Astrocyte of the spinal cord (primary cell): ENCODE results near the gene KIF3A.

ENCODE experiments used
- DNase-seq: peaks from one replicate; pipeline ENCODE4 v3.0.0; 2011; ENCODE audit warnings: low read depth, low spot score
- H3K4me3 ChIP-seq: 2 replicates; pipeline ENCODE4 v1.5.1; 2011; ENCODE audit warnings: low read depth, mild to moderate bottlenecking, low read length, moderate library complexity
- CTCF ChIP-seq: IDR thresholded peaks from 2 replicates; pipeline ENCODE4 v1.5.1; 2012; ENCODE audit warnings: low read depth, mild to moderate bottlenecking, low read length, inconsistent platforms
- in situ Hi-C: cut with HindIII; loops from 2 replicates; pipeline ENCODE4 v1.10.0; 2017; ENCODE audit warnings: low sequenced_read_pairs

Gene KIF3A

DNA sequence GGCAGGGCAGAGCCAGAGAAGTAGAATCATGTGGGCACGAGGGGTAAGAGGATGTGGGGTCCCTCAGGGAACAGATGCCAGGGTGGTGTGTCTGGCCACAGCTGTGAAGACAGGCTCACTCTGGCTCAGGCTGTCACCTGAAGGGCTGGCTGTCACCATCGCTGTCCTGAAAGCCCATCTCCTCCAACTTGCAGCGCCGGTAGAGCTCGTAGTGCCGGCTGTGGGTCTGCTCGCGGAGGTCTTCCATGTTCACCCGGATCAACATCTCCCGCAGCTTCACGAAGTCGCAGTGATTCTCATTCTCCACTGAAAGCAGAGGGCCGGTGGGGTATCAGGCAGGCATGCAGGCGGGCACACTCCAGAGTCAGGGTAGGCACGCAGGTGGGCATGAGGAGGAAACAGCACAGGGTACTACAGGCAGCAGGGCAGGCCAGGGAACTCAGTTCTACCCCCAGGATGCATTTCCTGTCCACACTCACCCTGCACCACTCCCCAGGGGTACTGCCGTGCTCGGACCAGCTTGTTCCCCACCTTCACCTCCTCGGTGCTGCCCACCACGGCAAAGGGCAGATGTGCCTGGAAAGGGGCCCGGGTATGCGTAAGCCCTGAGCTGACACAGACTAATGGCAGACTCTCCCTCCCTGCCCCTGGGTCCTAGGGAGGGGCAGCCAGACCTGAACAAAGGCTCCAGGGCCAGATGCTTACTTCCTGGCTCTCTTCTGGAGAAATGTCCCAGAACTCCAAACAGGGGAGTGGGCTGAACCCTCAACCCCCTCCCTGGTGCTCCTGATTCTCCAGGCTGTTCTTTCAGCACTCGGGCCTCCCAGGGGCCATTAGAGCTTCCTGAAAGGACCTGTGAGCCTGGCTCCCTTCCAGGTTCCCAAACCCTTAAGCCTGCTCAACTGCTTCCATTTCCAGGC lies 24.2 kb upstream of the KIF3A start:
- in situ Hi-C loops = no loop called here
- H3K4me3 ChIP-seq = no peak overlapping the region
- DNase-seq = no peak
- no peak for TF ChIP-seq CTCF

DNA sequence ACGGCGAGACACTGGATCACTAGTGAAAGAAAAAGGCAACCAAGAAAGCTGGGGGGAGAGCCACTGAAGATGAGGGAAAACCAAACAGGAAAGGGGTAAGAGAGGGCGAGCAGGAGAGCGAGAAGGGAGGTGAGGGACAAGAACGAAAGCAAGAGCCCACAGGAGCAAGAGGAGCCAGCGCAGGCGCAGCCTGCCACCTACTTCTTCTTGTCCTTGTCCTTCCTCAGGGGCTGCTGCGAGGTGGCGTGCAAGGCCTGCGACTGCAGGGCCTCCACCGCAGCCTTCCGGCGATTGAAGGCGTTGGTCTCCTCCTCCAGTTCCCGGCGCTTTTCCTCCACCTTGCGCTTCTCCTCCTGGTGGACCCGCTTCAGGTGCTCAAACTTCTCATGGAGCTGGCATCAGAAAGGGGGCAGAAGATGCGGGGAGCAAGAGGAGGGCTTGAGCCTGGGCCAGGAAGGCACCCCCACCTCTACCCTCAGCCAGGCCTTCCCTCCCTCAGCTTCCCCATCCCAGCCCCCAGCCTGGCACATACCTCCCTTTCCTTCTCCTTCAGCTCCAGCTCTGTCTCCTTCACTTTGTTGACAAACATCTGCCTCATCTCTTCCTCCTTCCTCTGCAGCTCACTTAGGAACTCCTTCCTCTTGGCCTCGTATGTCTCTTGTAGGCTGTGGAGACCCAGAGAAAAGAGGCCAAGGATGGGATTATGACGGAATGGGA lies 23.4 kb upstream of the KIF3A start:
- TF ChIP-seq CTCF = no peak
- H3K4me3 ChIP-seq = no peak overlapping the region
- DNase-seq = no peak
- in situ Hi-C loops = no loop called here

- no peak for DNase-seq
- no peak for TF ChIP-seq CTCF
- no peak overlapping the region for H3K4me3 ChIP-seq
- in situ Hi-C loops = no loop called here
Measured at GRCh38 chr5:132760049-132760420, 22.7 kb upstream of the KIF3A start.

DNA sequence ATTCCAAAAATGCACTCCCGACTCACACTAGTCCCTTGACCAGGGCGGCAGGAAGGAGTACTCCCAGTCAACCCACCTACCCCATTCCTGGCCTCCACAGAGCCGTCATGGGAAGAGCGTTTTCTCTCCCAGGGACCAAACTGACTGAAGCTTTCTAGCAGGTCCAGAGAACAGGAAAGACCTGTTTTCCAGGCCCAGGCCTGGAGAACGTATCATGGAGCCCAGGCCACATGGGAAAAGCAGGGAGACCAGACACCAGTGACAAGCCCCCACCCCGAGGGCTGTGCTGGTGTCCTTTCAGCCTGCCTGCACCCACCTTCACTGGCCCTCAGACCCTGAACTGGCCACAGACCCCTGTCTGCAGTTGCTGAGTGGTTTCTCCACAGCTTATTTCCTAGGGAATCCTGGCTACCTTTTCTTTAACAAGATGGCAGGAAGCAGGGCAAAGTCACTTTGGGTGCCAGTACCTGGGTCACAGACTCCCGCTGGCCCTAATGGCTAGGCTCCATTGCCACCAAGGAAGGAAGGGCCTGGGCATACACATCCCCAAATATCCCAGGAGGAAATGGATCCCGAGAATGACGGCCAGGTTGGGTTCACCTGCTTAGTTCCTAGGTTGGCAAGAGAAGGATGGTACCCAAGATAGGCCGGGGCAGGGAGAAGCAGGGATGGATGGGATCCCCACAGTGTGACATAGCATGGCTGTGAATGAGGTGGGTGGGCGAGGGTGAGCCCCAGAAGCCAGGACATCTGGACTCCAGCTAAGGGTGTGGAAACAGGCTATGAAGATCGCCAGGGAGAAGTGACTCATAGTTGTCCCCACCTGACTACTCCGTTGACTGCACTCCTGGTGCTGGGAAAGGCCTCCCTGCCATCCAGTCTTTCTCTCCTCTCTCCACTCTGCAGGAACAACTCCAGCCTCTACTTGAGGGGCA lies 22.0 kb upstream of the KIF3A start:
- in situ Hi-C loops = no loop called here
- no peak for TF ChIP-seq CTCF
- no peak overlapping the region for H3K4me3 ChIP-seq
- no peak for DNase-seq

DNA sequence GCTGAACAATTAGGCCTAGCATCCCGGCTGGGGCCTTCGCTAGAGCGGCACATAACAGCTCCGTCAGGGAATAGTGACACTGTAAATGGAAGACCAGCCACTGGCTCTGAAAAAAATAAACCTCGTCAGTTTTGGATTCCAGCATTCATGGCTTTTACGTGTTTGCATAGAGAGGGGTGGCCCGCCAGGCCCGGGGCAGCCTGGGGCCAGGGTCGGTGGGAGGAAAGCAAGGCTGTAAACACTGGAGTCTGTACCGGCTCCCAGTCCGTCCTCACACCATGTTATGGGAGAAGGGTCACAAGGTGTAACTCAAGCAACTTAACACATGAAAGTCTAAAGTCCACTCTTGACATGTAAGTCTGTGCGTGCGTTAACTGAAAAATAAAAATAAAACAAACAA lies 21.1 kb upstream of the KIF3A start:
- in situ Hi-C loops = no loop called here
- no peak for DNase-seq
- no peak for TF ChIP-seq CTCF
- H3K4me3 ChIP-seq = no peak overlapping the region

DNA sequence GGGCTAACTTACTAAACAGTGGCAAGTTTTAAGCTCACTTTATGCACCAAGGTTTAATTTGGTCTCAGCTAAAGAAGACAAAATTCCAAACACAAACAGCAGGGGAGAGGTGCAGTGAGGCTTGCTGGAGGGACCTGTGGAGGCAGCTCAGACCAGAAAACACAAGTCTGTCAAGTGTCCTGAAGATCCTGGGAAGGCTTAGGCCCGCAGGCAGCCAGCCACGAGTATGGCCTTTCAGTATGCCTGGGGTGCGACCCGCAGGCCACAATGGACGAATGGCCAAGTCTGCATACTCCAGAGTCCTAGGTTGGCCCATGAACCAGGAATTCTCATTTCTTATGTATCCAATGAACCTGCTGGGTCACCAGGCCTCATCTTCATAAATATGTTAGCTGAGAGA lies 19.2 kb upstream of the KIF3A start:
- no peak for DNase-seq
- H3K4me3 ChIP-seq = no peak overlapping the region
- in situ Hi-C loops = no loop called here
- TF ChIP-seq CTCF = no peak
